HepG2 (cell line): ENCODE measurements around the gene MYO18A. TPM values are rescaled to one million over a fixed set of nuclear protein-coding genes. Genes with fewer than 3 reads are reported as not detected.

Source experiments
- ARNTL ChIP-seq: sonication (generic); formaldehyde crosslinking; IDR thresholded peaks from 2 replicates; pipeline ENCODE4 v1.4.0; 2020; ENCODE audit warnings: mild to moderate bottlenecking, missing genetic modification reagents
- ASH2L ChIP-seq: fragments of 300-600, 200-600 bp; sonication (generic); IDR thresholded peaks from 2 replicates; pipeline ENCODE4 v1.7.0; 2017; ENCODE audit warnings: low read depth, mild to moderate bottlenecking, moderate library complexity, mixed read lengths, low read length; ENCODE audit not compliant: insufficient read length
- ATF7 ChIP-seq, 2 experiments: fragments of 450-650 bp in 1 of 2; sonication (generic) in 1 of 2; formaldehyde crosslinking in 1 of 2; IDR thresholded peaks; 2 replicates each; pipeline versions ENCODE4 v1.4.0 to v1.6.1; 2016 to 2020; ENCODE audit warnings: antibody characterized with exemption in 1 of 2, mild to moderate bottlenecking in 1 of 2, missing genetic modification reagents in 1 of 2
- GZF1 ChIP-seq: sonication (generic); formaldehyde crosslinking; IDR thresholded peaks from 2 replicates; pipeline ENCODE4 v1.5.1; 2020; ENCODE audit warnings: mild to moderate bottlenecking, missing genetic modification reagents
- HNF4G ChIP-seq, 2 experiments: sonication (generic) in 1 of 2; formaldehyde crosslinking in 1 of 2; IDR thresholded peaks; 2 replicates each; pipeline versions ENCODE4 v1.4.0 to v1.6.1; 2011 to 2020; ENCODE audit warnings: borderline replicate concordance in 2 of 2, low read depth in 2 of 2, mild to moderate bottlenecking in 2 of 2, low read length in 1 of 2, missing genetic modification reagents in 1 of 2, moderate library complexity in 1 of 2
- MED1 ChIP-seq: sonication (generic); formaldehyde crosslinking; IDR thresholded peaks from 2 replicates; pipeline ENCODE4 v1.4.0; 2020; ENCODE audit warnings: missing genetic modification reagents
- NR2F1 ChIP-seq, 2 experiments: fragments of 450-650 bp in 1 of 2; formaldehyde crosslinking in 1 of 2; IDR thresholded peaks; 2 replicates each; pipeline versions ENCODE4 v1.5.0 to v1.6.1; 2016 to 2020; ENCODE audit warnings: mild to moderate bottlenecking in 1 of 2, missing compliant biosample characterization in 1 of 2, missing genetic modification reagents in 1 of 2, moderate library complexity in 1 of 2
- ZNF124 ChIP-seq: sonication (generic); formaldehyde crosslinking; IDR thresholded peaks from 2 replicates; pipeline ENCODE4 v1.4.0; 2020; ENCODE audit warnings: missing genetic modification reagents
- ZNF317 ChIP-seq: sonication (generic); formaldehyde crosslinking; IDR thresholded peaks from 2 replicates; pipeline ENCODE4 v1.5.0; 2020; ENCODE audit warnings: mild to moderate bottlenecking, missing genetic modification reagents
- ZNF329 ChIP-seq: sonication (generic); formaldehyde crosslinking; IDR thresholded peaks from 2 replicates; pipeline ENCODE4 v1.9.0; 2021; ENCODE audit warnings: low read depth, mild to moderate bottlenecking, missing genetic modification reagents
- ZNF549 ChIP-seq: sonication (generic); formaldehyde crosslinking; IDR thresholded peaks from 2 replicates; pipeline ENCODE4 v1.5.0; 2020; ENCODE audit warnings: missing genetic modification reagents
- ZNF563 ChIP-seq: sonication (generic); formaldehyde crosslinking; IDR thresholded peaks from 2 replicates; pipeline ENCODE4 v1.8.0; 2022; ENCODE audit warnings: mild to moderate bottlenecking, moderate library complexity, missing genetic modification reagents
- ZNF607 ChIP-seq: sonication (generic); formaldehyde crosslinking; IDR thresholded peaks from 2 replicates; pipeline ENCODE4 v1.5.1; 2020; ENCODE audit warnings: missing genetic modification reagents, mild to moderate bottlenecking, borderline replicate concordance
- ZSCAN12 ChIP-seq: sonication (generic); formaldehyde crosslinking; IDR thresholded peaks from 2 replicates; pipeline ENCODE4 v1.9.0; 2021; ENCODE audit warnings: mild to moderate bottlenecking, missing genetic modification reagents
- polyA plus RNA-seq, 8 experiments: library from polyadenylated mRNA; depleted of rRNA in 3 of 8; stranded (reverse) in 7 of 8; unstranded in 1 of 8; fragments of >200 nt; fragmentation: Illumina TruSeq in 4 of 8; extraction: Trizol in 4 of 8; gene quantifications; 2 replicates each; pipeline versions ENCODE4 v1.2.1 to v1.2.3, GENCODE V29; 2011 to 2016; ENCODE audit warnings: low read depth in 4 of 8, missing spikeins in 1 of 8, mixed read lengths in 1 of 8; ENCODE audit not compliant: insufficient read depth in 1 of 8
- total RNA-seq, 5 experiments: library from RNA; depleted of rRNA; stranded (reverse); fragments of >200 nt; fragmentation: Illumina TruSeq; extraction: Trizol; gene quantifications; 2 replicates each; pipeline ENCODE4 v1.2.3, GENCODE V29; 2016; ENCODE audit warnings: low read depth in 1 of 5
- TF ChIP-seq, protein P1 (sequence below): IDR thresholded peaks from 2 replicates; pipeline ENCODE4 v1.6.1; 2012; ENCODE audit warnings: inconsistent platforms
- TF ChIP-seq, protein P2 (sequence below): sonication (generic); formaldehyde crosslinking; IDR thresholded peaks from 2 replicates; pipeline ENCODE4 v1.9.0; 2022; ENCODE audit warnings: low read depth, missing genetic modification reagents
- TF ChIP-seq, protein P3 (sequence below): sonication (generic); formaldehyde crosslinking; IDR thresholded peaks from 2 replicates; pipeline ENCODE4 v1.4.0; 2020; ENCODE audit warnings: missing genetic modification reagents, borderline replicate concordance
- TF ChIP-seq, protein P4 (sequence below): sonication (generic); formaldehyde crosslinking; IDR thresholded peaks from 2 replicates; pipeline ENCODE4 v1.4.0; 2020; ENCODE audit warnings: missing genetic modification reagents
- TF ChIP-seq, protein P5 (sequence below): sonication (generic); formaldehyde crosslinking; IDR thresholded peaks from 2 replicates; pipeline ENCODE4 v1.5.0; 2020; ENCODE audit warnings: missing genetic modification reagents

The MYO18A gene
- total and polyA plus RNA-seq, 2 of the 13 experiments (the other 11 are each of a cell fraction or from before 2014, with no cell fraction given) = 16.8 to 24.8 TPM

DNA sequence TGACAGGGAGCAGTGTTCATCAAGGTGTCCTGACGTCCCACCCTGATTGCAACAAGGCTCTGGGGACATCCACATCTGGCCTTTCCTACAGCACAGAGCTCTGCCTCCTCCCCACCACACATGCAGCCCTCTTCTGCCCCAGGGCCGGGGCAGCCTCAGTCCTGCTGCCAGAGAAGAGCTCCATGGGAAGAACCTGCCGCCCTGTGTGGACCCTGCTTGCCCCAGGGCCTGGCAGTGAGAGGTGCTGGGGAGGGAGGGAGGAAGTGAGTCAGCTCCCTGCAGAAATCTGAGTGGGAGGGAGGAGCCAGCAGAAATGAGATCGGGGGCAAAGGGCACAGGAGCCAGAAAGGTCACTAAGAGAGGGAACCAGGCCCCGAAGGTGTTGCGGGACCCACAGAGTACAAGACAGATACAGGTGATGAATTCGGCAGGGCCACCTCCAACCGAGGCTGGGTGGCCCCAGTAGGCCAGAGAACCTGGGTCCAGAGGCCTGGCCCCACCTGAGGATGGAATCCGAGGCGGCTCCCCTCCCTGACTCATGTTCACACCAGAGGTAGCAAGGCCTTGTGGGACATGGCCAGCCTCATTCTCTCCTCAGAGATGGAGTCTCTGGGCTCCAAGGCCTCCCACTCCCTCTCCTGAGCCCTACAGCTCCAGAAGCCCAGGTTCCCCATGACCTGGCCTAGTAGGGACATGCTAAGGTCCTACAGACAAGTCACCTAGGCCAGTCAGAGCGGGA, 24.8 kb downstream of the MYO18A start (continued):
- TF ChIP-seq ZNF607 (CRISPR knock-in tag) (peak; percentile 38; the same call in 1 of the 2 replicates), ZNF124 (CRISPR knock-in tag) (0 out of 2 replicates have a peak, but pooled peaks have one; percentile 46), ASH2L (peak; percentile 52), ATF7 (IDR thresholded peaks at IDR 0.05) (no peak), ATF7 (CRISPR knock-in tag; IDR thresholded peaks at IDR 0.05) (peak; percentile 41; the same call in 1 of the 2 replicates), ZNF329 (no peak), GZF1 (CRISPR knock-in tag) (0 out of 2 replicates have a peak, but pooled peaks have one; percentile 49), HNF4G (IDR thresholded peaks at IDR 0.05; ENCODE audit: borderline replicate concordance, low read depth, low read length) (peak; percentile 65; the same call in 1 of the 2 replicates), HNF4G (CRISPR knock-in tag; IDR thresholded peaks at IDR 0.05; ENCODE audit: borderline replicate concordance, low read depth) (peak; percentile 84; the same call in 1 of the 2 replicates), ARNTL (CRISPR knock-in tag) (no peak), NR2F1 (CRISPR knock-in tag; IDR thresholded peaks at IDR 0.05) (peak; percentile 83 to 91), ZNF317 (CRISPR knock-in tag) (peak; percentile 62; the same call in 1 of the 2 replicates), ZNF563 (CRISPR knock-in tag) (peak; percentile 16; the same call in 1 of the 2 replicates), ZNF549 (CRISPR knock-in tag) (no peak), ZSCAN12 (CRISPR knock-in tag) (no peak), MED1 (peak; percentile 84)
- TF ChIP-seq, protein P1, sequence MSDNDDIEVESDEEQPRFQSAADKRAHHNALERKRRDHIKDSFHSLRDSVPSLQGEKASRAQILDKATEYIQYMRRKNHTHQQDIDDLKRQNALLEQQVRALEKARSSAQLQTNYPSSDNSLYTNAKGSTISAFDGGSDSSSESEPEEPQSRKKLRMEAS = peak; percentile 14; the same call in 1 of the 2 replicates
- TF ChIP-seq, protein P2, sequence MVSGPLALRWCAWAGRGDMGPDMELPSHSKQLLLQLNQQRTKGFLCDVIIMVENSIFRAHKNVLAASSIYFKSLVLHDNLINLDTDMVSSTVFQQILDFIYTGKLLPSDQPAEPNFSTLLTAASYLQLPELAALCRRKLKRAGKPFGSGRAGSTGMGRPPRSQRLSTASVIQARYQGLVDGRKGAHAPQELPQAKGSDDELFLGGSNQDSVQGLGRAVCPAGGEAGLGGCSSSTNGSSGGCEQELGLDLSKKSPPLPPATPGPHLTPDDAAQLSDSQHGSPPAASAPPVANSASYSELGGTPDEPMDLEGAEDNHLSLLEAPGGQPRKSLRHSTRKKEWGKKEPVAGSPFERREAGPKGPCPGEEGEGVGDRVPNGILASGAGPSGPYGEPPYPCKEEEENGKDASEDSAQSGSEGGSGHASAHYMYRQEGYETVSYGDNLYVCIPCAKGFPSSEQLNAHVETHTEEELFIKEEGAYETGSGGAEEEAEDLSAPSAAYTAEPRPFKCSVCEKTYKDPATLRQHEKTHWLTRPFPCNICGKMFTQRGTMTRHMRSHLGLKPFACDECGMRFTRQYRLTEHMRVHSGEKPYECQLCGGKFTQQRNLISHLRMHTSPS (CRISPR knock-in tag) = peak; percentile 92
- TF ChIP-seq, protein P3, sequence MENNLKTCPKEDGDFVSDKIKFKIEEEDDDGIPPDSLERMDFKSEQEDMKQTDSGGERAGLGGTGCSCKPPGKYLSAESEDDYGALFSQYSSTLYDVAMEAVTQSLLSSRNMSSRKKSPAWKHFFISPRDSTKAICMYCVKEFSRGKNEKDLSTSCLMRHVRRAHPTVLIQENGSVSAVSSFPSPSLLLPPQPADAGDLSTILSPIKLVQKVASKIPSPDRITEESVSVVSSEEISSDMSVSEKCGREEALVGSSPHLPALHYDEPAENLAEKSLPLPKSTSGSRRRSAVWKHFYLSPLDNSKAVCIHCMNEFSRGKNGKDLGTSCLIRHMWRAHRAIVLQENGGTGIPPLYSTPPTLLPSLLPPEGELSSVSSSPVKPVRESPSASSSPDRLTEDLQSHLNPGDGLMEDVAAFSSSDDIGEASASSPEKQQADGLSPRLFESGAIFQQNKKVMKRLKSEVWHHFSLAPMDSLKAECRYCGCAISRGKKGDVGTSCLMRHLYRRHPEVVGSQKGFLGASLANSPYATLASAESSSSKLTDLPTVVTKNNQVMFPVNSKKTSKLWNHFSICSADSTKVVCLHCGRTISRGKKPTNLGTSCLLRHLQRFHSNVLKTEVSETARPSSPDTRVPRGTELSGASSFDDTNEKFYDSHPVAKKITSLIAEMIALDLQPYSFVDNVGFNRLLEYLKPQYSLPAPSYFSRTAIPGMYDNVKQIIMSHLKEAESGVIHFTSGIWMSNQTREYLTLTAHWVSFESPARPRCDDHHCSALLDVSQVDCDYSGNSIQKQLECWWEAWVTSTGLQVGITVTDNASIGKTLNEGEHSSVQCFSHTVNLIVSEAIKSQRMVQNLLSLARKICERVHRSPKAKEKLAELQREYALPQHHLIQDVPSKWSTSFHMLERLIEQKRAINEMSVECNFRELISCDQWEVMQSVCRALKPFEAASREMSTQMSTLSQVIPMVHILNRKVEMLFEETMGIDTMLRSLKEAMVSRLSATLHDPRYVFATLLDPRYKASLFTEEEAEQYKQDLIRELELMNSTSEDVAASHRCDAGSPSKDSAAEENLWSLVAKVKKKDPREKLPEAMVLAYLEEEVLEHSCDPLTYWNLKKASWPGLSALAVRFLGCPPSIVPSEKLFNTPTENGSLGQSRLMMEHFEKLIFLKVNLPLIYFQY (CRISPR knock-in tag) = peak; percentile 42
- TF ChIP-seq, protein P4, sequence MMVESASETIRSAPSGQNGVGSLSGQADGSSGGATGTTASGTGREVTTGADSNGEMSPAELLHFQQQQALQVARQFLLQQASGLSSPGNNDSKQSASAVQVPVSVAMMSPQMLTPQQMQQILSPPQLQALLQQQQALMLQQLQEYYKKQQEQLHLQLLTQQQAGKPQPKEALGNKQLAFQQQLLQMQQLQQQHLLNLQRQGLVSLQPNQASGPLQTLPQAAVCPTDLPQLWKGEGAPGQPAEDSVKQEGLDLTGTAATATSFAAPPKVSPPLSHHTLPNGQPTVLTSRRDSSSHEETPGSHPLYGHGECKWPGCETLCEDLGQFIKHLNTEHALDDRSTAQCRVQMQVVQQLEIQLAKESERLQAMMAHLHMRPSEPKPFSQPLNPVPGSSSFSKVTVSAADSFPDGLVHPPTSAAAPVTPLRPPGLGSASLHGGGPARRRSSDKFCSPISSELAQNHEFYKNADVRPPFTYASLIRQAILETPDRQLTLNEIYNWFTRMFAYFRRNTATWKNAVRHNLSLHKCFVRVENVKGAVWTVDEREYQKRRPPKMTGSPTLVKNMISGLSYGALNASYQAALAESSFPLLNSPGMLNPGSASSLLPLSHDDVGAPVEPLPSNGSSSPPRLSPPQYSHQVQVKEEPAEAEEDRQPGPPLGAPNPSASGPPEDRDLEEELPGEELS (CRISPR knock-in tag) = peak; percentile 62; the same call in 1 of the 2 replicates
- TF ChIP-seq, protein P5, sequence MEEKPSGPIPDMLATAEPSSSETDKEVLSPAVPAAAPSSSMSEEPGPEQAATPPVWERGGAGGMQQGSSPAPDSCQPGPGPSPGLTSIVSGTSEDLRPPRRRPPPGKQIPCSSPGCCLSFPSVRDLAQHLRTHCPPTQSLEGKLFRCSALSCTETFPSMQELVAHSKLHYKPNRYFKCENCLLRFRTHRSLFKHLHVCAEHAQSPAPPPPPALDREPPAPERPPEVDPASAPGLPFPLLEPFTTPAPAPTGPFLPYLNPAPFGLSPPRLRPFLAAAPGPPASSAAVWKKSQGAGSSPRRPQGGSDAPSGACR = peak; percentile 43; the same call in 1 of the 2 replicates
